Mucosa of rectum (tissue), 2 donors: Measurements from ENCODE around the gene GPR152.

Experiments used
- H3K27ac ChIP-seq, 2 donors: one replicate each; pipeline ENCODE4 v1.7.0; 2013; ENCODE audit warnings: inconsistent platforms in 2 of 2, low read depth in 2 of 2, low read length in 2 of 2
- H3K27me3 ChIP-seq, 2 donors: one replicate each; pipeline ENCODE4 v1.7.0; 2013; ENCODE audit warnings: low read length in 2 of 2; ENCODE audit not compliant: control insufficient read depth in 2 of 2, insufficient read depth in 2 of 2
- H3K36me3 ChIP-seq, 2 donors: one replicate each; pipeline ENCODE4 v1.7.0; 2013; ENCODE audit warnings: low read length in 2 of 2; ENCODE audit not compliant: control insufficient read depth in 2 of 2, insufficient read depth in 2 of 2
- H3K4me1 ChIP-seq, 2 donors: one replicate each; pipeline ENCODE4 v1.7.0; 2013; ENCODE audit warnings: low read length in 2 of 2, mild to moderate bottlenecking in 1 of 2; ENCODE audit not compliant: control insufficient read depth in 2 of 2, insufficient read depth in 2 of 2
- H3K4me3 ChIP-seq, 2 donors: one replicate each; pipeline ENCODE4 v1.7.0; 2013; ENCODE audit warnings: low read length in 2 of 2
- H3K9ac ChIP-seq, 2 donors: one replicate each; pipeline ENCODE4 v1.7.0; 2013; ENCODE audit warnings: low read length in 2 of 2, low read depth in 1 of 2, mild to moderate bottlenecking in 1 of 2
- H3K9me3 ChIP-seq, 2 donors: one replicate each; pipeline ENCODE4 v1.7.0; 2013; ENCODE audit warnings: low read length in 2 of 2; ENCODE audit not compliant: control insufficient read depth in 2 of 2
- donor health status: healthy.
- donor health status: Normal muscosa, but diverticular disease.

Gene GPR152

DNA sequence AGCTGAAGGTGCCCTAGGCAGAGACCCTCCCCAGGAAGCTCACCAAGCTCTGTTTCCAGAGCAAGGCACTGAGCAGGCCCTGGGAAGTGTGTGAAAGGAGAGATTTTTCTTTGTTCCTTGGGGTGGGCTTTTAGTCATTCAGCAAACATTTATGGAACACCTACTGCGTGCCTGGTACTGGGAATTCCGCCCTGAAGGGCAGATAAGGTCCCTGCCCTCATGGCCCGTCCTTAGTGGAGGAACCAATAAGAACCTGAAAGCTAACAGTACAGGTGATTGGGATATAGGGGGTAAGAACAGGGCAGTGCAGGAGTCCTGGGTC lies 12.6 kb upstream of the GPR152 start:
- peak overlapping the region; percentile 81 to 94 for H3K9ac ChIP-seq
- peak overlapping the region; percentile 81 for H3K4me3 ChIP-seq
- no peaks in the 10 kb centered on the region for H3K27me3 ChIP-seq
- H3K27ac ChIP-seq: peak overlapping the region; percentile 97
- H3K9me3 ChIP-seq: no peaks in the 10 kb centered on the region
- H3K4me1 ChIP-seq: peaks cover 24 to 27% of the 10 kb centered on the region in 2 donors
- H3K36me3 ChIP-seq: no peaks in the 10 kb centered on the region

DNA sequence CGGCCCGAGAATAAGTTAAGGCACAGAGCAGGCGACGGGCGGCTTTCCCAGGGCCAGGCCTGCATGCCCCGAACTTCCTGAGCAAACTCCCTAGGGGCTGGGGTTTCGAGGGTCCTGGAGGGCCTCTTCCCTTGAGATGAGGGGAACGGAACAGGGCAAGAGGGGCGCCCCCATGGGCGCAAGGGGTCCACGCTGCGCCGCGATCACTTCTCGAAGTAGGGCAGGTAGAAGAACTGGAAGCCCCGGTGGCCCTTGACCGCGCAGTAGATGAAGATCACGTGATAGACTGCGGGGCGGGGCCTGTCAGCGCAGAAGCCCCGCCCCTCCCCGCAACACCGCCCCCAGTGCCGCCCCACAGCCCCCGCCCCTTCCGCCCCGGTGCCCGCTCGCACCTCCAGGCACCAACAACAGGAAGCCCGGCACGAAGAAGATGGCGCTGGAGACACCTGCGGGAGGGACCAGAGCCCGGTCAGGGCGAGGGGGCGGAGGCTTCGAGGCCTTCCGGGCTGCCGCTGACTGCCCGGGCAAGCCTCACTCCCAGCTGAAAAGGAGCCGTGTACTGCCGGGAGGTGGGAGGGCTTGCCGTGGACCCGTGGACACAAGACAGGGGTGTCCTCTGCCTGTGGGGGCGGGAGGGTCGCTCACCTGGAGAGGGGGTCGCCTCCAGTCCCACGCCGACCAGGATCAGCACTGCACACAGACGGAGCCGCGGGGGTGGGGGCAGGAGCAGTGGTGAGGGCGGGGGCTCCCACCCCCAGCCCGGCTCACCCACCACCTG lies 12.1 kb upstream of the GPR152 start:
- Histone ChIP-seq H3K27me3 (no peaks in the 10 kb centered on the region), H3K9ac (peak overlapping the region; percentile 81 to 94), H3K4me3 (peak overlapping the region; percentile 81), H3K36me3 (no peaks in the 10 kb centered on the region), H3K27ac (peak overlapping the region; percentile 97), H3K4me1 (peaks cover 24 to 27% of the 10 kb centered on the region in 2 donors), H3K9me3 (no peaks in the 10 kb centered on the region)

DNA sequence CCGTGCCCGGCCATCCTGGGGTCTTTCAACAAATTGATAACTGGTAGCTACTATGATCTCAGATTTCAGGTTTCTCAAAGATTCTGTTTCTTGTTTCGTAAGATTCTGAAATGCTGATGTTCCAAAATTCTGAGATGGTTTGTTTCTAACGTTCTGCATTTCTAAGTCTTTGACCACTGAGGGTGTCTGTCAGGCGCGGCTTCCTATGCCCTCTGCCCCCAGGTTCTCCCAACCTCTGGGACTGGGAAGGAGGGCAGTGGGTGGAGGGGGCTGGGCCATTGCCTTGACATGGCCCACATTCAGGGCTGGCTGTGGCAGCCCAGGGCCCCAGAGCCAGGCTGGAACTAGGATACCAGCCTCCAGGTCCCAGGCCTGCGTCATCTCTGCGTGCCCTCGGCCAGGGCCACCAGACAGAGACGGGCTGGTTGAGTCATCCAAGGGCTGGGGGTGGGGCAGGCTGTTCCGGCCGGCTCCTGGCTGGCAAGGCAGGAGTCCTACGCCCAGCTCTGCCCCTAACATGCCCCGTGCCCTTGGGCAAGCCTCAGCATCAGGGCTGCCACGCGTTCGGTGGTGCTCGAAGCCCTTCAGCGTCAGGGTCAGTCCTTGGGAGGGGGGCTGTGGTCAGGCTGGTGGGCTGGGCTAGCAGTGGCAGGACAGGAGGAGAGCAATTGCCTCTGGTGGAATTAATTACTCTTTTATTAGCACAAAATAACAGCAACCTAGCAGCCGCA lies 11.3 kb upstream of the GPR152 start:
- Histone ChIP-seq H3K9me3 (no peaks in the 10 kb centered on the region), H3K27me3 (no peaks in the 10 kb centered on the region), H3K27ac (peak overlapping the region; percentile 97), H3K4me1 (peaks cover 24 to 25% of the 10 kb centered on the region in 2 donors), H3K36me3 (no peaks in the 10 kb centered on the region), H3K9ac (peak overlapping the region; percentile 56 to 94), H3K4me3 (peak overlapping the region; percentile 67 to 81)

DNA sequence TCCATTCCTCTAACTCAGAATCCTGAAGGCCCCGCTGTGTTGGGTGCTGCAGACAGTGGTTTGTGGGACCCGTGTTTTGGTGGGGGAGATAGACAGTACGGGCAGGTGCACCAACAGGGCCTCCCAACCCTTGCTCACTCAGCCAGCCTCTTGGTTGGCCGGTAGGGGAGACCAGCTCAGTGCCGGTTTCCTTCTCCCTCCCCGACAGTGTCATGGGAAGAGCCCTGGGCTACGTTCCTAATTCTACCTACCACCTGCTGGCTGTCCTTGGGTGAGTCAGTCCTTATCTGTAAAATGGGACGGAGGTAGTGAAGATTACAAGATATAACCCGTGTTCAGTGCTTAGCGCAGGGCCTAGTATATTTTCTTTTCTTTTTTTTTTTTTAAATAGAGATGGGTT lies 10.7 kb upstream of the GPR152 start:
- no peaks in the 10 kb centered on the region for H3K9me3 ChIP-seq
- no peaks in the 10 kb centered on the region for H3K27me3 ChIP-seq
- H3K36me3 ChIP-seq: no peaks in the 10 kb centered on the region
- peaks cover 21 to 22% of the 10 kb centered on the region in 2 donors for H3K4me1 ChIP-seq
- no peak overlapping the region for H3K9ac ChIP-seq
- H3K4me3 ChIP-seq: no peak overlapping the region
- H3K27ac ChIP-seq: no peak overlapping the region

DNA sequence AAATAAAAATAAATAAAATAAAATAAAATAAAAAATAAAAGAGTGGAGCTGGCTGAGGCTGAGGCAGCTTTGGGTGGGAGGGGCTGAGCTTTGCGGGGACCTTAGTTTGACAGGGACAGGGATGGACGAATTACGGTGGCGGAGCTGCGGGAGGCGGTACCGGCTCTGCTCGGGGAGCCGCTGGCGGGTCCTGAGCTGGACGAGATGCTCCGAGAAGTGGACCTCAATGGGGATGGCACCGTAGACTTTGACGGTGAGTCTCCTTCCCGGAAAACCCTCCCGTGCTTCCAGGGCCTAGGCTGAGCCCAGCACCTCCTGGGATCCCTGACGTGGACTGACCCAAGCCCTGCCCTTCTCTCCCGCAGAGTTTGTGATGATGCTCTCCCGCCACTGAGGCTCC lies 5.7 kb upstream of the GPR152 start:
- H3K27ac ChIP-seq: no peak overlapping the region
- no peaks in the 10 kb centered on the region for H3K36me3 ChIP-seq
- no peak overlapping the region for H3K4me3 ChIP-seq
- H3K9me3 ChIP-seq: no peaks in the 10 kb centered on the region
- H3K27me3 ChIP-seq: no peaks in the 10 kb centered on the region
- no peaks in the 10 kb centered on the region for H3K4me1 ChIP-seq
- H3K9ac ChIP-seq: no peak overlapping the region

DNA sequence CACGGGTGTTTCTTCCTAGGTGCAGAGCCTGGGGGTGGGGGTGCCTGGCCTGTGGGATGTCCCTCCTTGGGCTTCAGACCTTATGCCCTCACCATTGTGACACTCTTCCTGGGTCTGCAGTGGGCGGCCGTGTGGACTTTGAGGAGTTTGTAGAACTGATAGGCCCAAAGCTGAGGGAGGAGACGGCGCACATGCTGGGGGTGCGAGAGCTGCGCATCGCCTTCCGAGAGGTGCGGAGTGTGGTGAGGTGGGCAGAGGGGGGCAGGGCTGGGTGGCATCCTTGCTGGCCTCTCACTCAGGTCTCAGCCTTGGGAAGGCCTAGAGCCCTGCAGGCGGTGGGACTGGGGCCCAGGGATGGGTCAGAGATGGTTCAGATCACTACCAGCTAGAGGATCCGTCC lies 4.9 kb upstream of the GPR152 start:
- H3K27ac ChIP-seq: no peak overlapping the region
- H3K4me1 ChIP-seq: no peaks in the 10 kb centered on the region
- H3K27me3 ChIP-seq: no peaks in the 10 kb centered on the region
- H3K9me3 ChIP-seq: no peaks in the 10 kb centered on the region
- no peak overlapping the region for H3K9ac ChIP-seq
- no peak overlapping the region for H3K4me3 ChIP-seq
- H3K36me3 ChIP-seq: no peaks in the 10 kb centered on the region

DNA sequence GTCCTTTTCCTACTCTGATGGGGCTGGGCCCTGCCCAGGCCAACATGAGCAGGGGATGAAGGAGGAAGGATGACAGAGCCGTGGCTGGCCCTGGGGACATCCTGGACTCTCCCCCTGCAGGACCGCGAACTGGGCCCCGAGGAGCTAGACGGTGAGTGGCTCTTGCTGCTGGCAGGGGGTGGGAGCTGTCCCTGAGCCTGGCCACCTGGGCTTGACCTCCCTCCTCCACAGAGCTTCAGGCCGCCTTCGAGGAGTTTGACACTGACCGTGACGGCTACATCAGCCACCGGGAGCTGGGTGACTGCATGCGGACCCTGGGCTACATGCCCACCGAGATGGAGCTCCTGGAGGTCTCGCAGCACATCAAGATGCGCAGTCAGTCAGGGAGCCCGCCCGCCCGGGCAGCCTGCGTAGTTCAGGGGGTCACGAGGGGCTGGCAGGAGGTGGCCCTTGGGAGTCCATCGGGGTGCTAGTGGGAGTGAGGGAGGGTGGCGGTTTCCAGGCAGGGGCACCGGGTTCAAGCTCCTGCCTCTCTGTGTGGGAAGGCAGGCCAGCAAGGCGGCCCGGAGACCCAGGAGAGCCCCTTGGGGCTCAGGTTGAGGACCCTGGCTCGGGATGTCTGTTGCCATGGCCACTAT lies 3.7 kb upstream of the GPR152 start:
- Histone ChIP-seq H3K27me3 (no peaks in the 10 kb centered on the region), H3K4me1 (no peaks in the 10 kb centered on the region), H3K4me3 (no peak overlapping the region), H3K9me3 (no peaks in the 10 kb centered on the region), H3K36me3 (no peaks in the 10 kb centered on the region), H3K9ac (no peak overlapping the region), H3K27ac (no peak overlapping the region)

DNA sequence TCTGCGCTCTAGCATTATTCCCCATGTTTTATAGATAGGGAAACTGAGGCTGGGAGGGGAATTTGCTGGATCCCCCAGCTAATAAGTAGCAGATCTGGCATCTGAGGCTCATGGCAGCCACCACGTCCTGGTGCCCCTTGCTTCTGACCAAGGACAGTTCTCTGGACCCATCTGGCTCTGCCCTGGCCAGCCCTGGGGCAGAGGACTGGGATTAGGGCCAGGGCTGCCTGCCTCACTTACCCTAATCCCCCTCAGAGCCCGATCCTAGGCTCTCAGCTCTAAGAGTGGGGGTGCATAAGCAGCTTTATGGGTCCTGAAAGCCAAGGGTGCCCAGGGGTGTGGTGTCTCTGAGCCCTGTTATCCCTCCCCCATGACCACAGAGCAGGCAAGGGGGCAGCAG lies 2.5 kb upstream of the GPR152 start, which contains the start of gene CABP4:
Gene CABP4 (plus strand): TSS at position 301 of the 400 bp plus-strand sequence. CDS start 70 bp downstream, at position 371.
- no peaks in the 10 kb centered on the region for H3K9me3 ChIP-seq
- no peak within 1 kb of the TSS for H3K9ac ChIP-seq
- no peaks in the 10 kb centered on the region for H3K36me3 ChIP-seq
- no peaks in the 10 kb centered on the region for H3K4me1 ChIP-seq
- H3K27ac ChIP-seq: no peak within 1 kb of the TSS
- no peak within 1 kb of the TSS for H3K4me3 ChIP-seq
- no peaks in the 10 kb centered on the region for H3K27me3 ChIP-seq

DNA sequence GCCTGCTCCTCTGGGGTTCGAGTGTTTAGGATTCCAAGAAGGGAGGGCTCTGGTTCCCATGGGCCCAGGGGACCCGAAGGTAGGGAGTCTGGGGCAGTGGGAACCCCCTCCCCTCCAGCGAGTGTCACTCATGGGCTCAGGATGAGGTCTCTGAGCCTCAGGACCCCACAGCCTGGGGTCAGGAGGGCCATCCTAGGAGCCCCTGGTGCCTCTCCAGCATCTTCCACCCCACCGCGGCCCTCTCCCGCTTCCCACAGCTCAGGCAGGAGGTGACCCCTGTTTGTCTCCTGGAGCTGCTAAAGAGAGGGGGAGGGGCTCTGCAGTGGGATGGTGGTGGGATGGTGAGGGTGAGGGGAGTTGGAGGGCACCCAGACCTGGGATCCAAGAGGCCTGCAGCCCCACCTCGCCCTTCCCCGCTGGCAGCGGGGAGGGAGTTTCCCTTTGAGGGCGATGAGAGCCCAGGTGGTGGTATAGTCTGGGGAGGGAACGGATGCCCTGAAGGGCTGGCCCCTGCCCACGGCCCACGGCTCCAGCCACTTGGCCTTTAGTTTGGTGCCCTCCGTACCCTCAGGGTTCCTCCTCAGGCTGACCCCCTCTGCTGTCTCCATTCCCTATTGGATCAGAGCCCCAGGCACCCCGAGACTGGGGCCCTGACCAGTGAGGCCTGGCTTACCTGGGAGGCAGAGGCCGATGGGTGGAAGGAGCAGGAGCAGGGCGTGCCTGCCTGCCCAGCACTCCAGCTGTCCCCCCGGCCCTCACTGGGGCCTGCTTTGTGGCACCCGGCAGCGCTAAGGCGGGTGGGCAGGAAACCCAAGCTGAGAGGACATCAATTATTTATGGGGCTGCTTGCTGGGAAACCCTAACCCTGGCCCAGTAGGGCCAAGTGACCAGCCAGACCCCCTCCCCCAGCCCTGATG lies 1.5 kb upstream of the GPR152 start:
- Histone ChIP-seq H3K27ac (no peak overlapping the region), H3K36me3 (no peaks in the 10 kb centered on the region), H3K27me3 (no peaks in the 10 kb centered on the region), H3K9me3 (no peaks in the 10 kb centered on the region), H3K4me1 (no peaks in the 10 kb centered on the region), H3K9ac (no peak overlapping the region), H3K4me3 (no peak overlapping the region)
